SK-N-SH treated with all-trans-retinoic acid at 6 μM for 48 hours (cell line): ENCODE measurements around the gene POU6F2.

ENCODE experiments used
- ATAC-seq: fragments of 200-7000 bp; cut with Tn5 transposase; 3 replicates; pipeline ENCODE4 v1.9.1; 2020; ENCODE audit warnings: mild to moderate bottlenecking, moderate library complexity
- ARNTL ChIP-seq: fragments of 450-650 bp; formaldehyde crosslinking; IDR thresholded peaks from 2 replicates; pipeline ENCODE4 v1.5.0; 2020; ENCODE audit warnings: low read depth, mild to moderate bottlenecking, moderate library complexity, borderline replicate concordance
- BACH2 ChIP-seq: fragments of 250-450 bp; sonication (Bioruptor Pico); IDR thresholded peaks from 2 replicates; pipeline ENCODE4 v1.9.0; 2021; ENCODE audit warnings: mild to moderate bottlenecking, borderline replicate concordance
- CSDC2 ChIP-seq: fragments of 250-450 bp; sonication (Bioruptor Pico); IDR thresholded peaks from 2 replicates; pipeline ENCODE4 v1.5.0; 2020; ENCODE audit warnings: mild to moderate bottlenecking, moderate library complexity
- CSRNP3 ChIP-seq: fragments of 250-450 bp; sonication (Bioruptor Pico); IDR thresholded peaks from 2 replicates; pipeline ENCODE4 v1.5.1; 2021; ENCODE audit warnings: mild to moderate bottlenecking, moderate library complexity
- ESRRG ChIP-seq: fragments of 250-450 bp; sonication (Bioruptor Pico); IDR thresholded peaks from 2 replicates; pipeline ENCODE4 v1.6.1; 2021; ENCODE audit warnings: mild to moderate bottlenecking
- GLIS3 ChIP-seq: fragments of 250-450 bp; sonication (Bioruptor Pico); IDR thresholded peaks from 2 replicates; pipeline ENCODE4 v1.5.0; 2020; ENCODE audit warnings: mild to moderate bottlenecking, moderate library complexity
- ISL1 ChIP-seq: fragments of 250-450 bp; sonication (Bioruptor Pico); IDR thresholded peaks from 2 replicates; pipeline ENCODE4 v2.1.2; 2022; ENCODE audit warnings: mild to moderate bottlenecking, moderate library complexity
- OSR1 ChIP-seq: fragments of 250-450 bp; sonication (Bioruptor Pico); IDR thresholded peaks from 2 replicates; pipeline ENCODE4 v1.8.0; 2022; ENCODE audit warnings: moderate library complexity, mild to moderate bottlenecking, inconsistent platforms
- POU6F1 ChIP-seq: fragments of 250-450 bp; sonication (Bioruptor Pico); IDR thresholded peaks from 2 replicates; pipeline ENCODE4 v1.8.0; 2021; ENCODE audit warnings: low read depth, mild to moderate bottlenecking, moderate library complexity, borderline replicate concordance
- PPARA ChIP-seq: fragments of 250-450 bp; sonication (Bioruptor Pico); IDR thresholded peaks from 2 replicates; pipeline ENCODE4 v1.5.0; 2020; ENCODE audit warnings: mild to moderate bottlenecking, borderline replicate concordance
- RARB ChIP-seq: fragments of 250-450 bp; sonication (Bioruptor Pico); IDR thresholded peaks from 2 replicates; pipeline ENCODE4 v1.8.0; 2021; ENCODE audit warnings: mild to moderate bottlenecking, moderate library complexity
- SNAI2 ChIP-seq: fragments of 250-450 bp; sonication (Bioruptor Pico); IDR thresholded peaks from 2 replicates; pipeline ENCODE4 v1.5.0; 2020; ENCODE audit warnings: mild to moderate bottlenecking, moderate library complexity
- TCF4 ChIP-seq: fragments of 250-450 bp; sonication (Bioruptor Pico); IDR thresholded peaks from 2 replicates; pipeline ENCODE4 v1.8.0; 2021; ENCODE audit warnings: mild to moderate bottlenecking, moderate library complexity, borderline replicate concordance
- TSHZ2 ChIP-seq: fragments of 250-450 bp; sonication (Bioruptor Pico); IDR thresholded peaks from 2 replicates; pipeline ENCODE4 v1.5.0; 2020; ENCODE audit warnings: mild to moderate bottlenecking, moderate library complexity
- ZC3H10 ChIP-seq: fragments of 250-450 bp; sonication (Bioruptor Pico); IDR thresholded peaks from 2 replicates; pipeline ENCODE4 v1.5.1; 2021; ENCODE audit warnings: mild to moderate bottlenecking, moderate library complexity
- ZFP3 ChIP-seq: fragments of 250-450 bp; sonication (Bioruptor Pico); IDR thresholded peaks from 2 replicates; pipeline ENCODE4 v1.5.0; 2020; ENCODE audit warnings: mild to moderate bottlenecking, moderate library complexity
- ZFP30 ChIP-seq: fragments of 450-650 bp; formaldehyde crosslinking; IDR thresholded peaks from 2 replicates; pipeline ENCODE4 v1.5.0; 2022; ENCODE audit warnings: mild to moderate bottlenecking, moderate library complexity
- ZNF565 ChIP-seq: fragments of 450-650 bp; formaldehyde crosslinking; conservative IDR thresholded peaks from 2 replicates; pipeline ENCODE4 v1.5.0; 2020; ENCODE audit warnings: low read depth, mild to moderate bottlenecking, moderate library complexity
- ZNF70 ChIP-seq: fragments of 450-650 bp; formaldehyde crosslinking; IDR thresholded peaks from 2 replicates; pipeline ENCODE4 v1.5.0; 2020; ENCODE audit warnings: mild to moderate bottlenecking, moderate library complexity
- ZNF8 ChIP-seq: fragments of 450-650 bp; formaldehyde crosslinking; IDR thresholded peaks from 2 replicates; pipeline ENCODE4 v1.5.0; 2020; ENCODE audit warnings: mild to moderate bottlenecking, moderate library complexity
- TF ChIP-seq, protein P1 (sequence below): fragments of 250-450 bp; sonication (Bioruptor Pico); IDR thresholded peaks from 2 replicates; pipeline ENCODE4 v1.5.1; 2020; ENCODE audit warnings: low read depth, mild to moderate bottlenecking, moderate library complexity

The POU6F2 gene

DNA sequence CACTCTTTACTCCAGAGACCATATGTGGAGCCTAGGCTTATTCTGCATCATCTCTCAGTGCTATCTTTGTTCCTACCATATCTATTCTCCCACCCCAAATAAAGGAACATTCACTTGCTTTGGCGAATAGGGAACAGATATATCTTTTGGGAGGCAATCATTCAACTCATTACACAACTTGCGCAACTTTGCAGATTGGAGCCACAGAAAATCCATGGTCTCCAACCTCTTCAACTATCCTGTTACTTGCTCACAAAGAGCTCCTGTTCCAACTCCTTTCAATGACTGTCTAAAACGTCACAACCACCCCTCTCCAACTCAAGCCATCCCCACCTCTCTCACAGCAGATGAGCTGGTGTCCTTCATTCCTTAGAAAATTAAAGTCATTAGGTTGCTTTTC lies 203.7 kb downstream of the POU6F2 start:
- ATAC-seq: no peak
- TF ChIP-seq ZC3H10 (CRISPR knock-in tag) (no peak), ZNF8 (CRISPR knock-in tag) (no peak), CSDC2 (CRISPR knock-in tag) (no peak), ZNF70 (CRISPR knock-in tag) (no peak), ZNF565 (CRISPR knock-in tag) (no peak), BACH2 (CRISPR knock-in tag) (no peak), ZFP30 (no peak), GLIS3 (CRISPR knock-in tag) (no peak), POU6F1 (CRISPR knock-in tag) (no peak), ARNTL (CRISPR knock-in tag) (no peak), CSRNP3 (no peak), ZFP3 (no peak), SNAI2 (CRISPR knock-in tag) (no peak), ESRRG (CRISPR knock-in tag) (no peak), PPARA (CRISPR knock-in tag) (no peak), TSHZ2 (CRISPR knock-in tag) (no peak), RARB (CRISPR knock-in tag) (no peak)
- TF ChIP-seq, all 23 proteins: peak for 0

DNA sequence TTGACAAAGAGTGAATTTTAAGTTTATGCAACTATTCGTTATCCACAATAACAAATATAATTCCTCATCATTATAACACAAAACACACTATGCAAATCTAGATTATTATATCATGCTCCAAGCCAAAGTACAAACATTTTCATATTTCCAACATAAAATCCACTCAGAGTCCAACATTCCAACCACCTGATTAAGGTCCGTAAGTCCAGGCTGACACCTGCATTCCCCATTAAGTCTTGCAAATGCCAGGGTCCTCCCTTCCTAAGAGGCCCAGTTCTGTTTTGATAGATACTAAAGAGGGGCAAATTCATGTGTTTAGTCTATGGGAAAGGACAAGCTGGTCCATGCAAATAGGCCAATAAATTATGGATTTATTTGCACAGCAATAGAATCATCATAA lies 206.1 kb downstream of the POU6F2 start:
- TF ChIP-seq ISL1 (CRISPR knock-in tag): no peak
- TF ChIP-seq, all 23 proteins: peak for 0
- no peak for ATAC-seq

- no peak for ATAC-seq
- no peak for TF ChIP-seq TCF4 (CRISPR knock-in tag)
- TF ChIP-seq ZNF70 (CRISPR knock-in tag): no peak
- no peak for TF ChIP-seq ZNF565 (CRISPR knock-in tag)
- TF ChIP-seq ZNF8 (CRISPR knock-in tag): no peak
- TF ChIP-seq SNAI2 (CRISPR knock-in tag): no peak
Observed at GRCh38 chr7:39184391-39184790, 206.7 kb downstream of the POU6F2 start.

- no peak for TF ChIP-seq ESRRG (CRISPR knock-in tag)
- no peak for TF ChIP-seq ZNF8 (CRISPR knock-in tag)
- no peak for TF ChIP-seq ARNTL (CRISPR knock-in tag)
- ATAC-seq: no peak
Observed at GRCh38 chr7:39186131-39186530, 208.4 kb downstream of the POU6F2 start.

- ATAC-seq: no peak
- no peak for TF ChIP-seq TCF4 (CRISPR knock-in tag)
- no peak for TF ChIP-seq CSRNP3
- no peak for TF ChIP-seq ARNTL (CRISPR knock-in tag)
- no peak for TF ChIP-seq OSR1 (CRISPR knock-in tag)
- no peak for TF ChIP-seq CSDC2 (CRISPR knock-in tag)
- no peak for TF ChIP-seq GLIS3 (CRISPR knock-in tag)
- TF ChIP-seq ZNF8 (CRISPR knock-in tag): no peak
- TF ChIP-seq POU6F1 (CRISPR knock-in tag): no peak
- TF ChIP-seq PPARA (CRISPR knock-in tag): no peak
- TF ChIP-seq ZFP3: no peak
- no peak for TF ChIP-seq BACH2 (CRISPR knock-in tag)
- no peak for TF ChIP-seq ZNF70 (CRISPR knock-in tag)
- no peak for TF ChIP-seq RARB (CRISPR knock-in tag)
- TF ChIP-seq, protein P1, sequence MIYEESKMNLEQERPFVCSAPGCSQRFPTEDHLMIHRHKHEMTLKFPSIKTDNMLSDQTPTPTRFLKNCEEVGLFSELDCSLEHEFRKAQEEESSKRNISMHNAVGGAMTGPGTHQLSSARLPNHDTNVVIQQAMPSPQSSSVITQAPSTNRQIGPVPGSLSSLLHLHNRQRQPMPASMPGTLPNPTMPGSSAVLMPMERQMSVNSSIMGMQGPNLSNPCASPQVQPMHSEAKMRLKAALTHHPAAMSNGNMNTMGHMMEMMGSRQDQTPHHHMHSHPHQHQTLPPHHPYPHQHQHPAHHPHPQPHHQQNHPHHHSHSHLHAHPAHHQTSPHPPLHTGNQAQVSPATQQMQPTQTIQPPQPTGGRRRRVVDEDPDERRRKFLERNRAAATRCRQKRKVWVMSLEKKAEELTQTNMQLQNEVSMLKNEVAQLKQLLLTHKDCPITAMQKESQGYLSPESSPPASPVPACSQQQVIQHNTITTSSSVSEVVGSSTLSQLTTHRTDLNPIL: no peak
- TF ChIP-seq SNAI2 (CRISPR knock-in tag): no peak
- no peak for TF ChIP-seq ZNF565 (CRISPR knock-in tag)
Observed at GRCh38 chr7:39186671-39187070, 209.0 kb downstream of the POU6F2 start.
